GM12872 (cell line): ENCODE data around the gene RALGDS.

Experiments used
- CTCF ChIP-seq: IDR thresholded peaks from 3 replicates; pipeline ENCODE4 v1.5.1; 2011; ENCODE audit warnings: low read depth, mild to moderate bottlenecking, low read length, moderate library complexity; ENCODE audit not compliant: insufficient read depth

Gene RALGDS

GRCh38 chr9:133142684-133143622 lies 21.9 kb upstream of the RALGDS start:
- TF ChIP-seq CTCF = no peak

DNA sequence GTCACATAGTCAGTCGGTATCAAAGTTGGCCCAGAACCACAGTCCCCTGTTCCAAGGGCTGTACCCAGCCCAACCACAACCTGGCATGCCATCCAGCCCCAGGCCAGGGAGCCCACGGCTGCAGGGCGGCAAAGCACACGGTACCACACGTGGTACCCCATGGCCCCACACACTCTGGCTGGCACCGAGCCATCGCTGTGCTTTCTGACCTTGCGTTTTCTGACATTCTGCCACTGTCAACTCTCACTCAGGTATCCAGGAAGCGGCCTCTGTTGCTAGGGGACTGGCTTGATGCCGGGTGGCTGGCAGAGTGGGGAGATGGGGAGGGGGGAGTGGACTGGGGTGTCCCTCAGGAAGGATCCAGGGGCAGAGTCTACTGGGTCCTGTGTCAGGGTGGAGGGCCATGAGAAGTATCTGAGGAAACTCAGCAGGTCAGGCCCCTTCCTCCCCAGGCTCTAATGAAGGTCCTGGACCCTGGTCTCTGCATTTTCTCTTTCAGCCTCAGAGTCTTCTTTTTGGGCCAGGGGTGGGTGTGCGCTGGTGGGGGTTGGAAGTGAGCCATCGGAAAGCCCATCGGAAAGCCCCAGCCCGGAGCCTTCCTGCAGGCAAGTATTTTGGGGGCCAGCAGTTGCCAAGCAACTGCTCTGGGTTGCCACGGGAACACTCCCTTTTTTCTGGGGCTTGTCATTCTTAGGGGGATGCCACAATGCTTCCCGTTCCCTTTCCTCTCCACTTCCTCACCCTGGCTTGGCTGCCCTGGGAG lies 21.0 kb upstream of the RALGDS start:
- TF ChIP-seq CTCF = no peak

DNA sequence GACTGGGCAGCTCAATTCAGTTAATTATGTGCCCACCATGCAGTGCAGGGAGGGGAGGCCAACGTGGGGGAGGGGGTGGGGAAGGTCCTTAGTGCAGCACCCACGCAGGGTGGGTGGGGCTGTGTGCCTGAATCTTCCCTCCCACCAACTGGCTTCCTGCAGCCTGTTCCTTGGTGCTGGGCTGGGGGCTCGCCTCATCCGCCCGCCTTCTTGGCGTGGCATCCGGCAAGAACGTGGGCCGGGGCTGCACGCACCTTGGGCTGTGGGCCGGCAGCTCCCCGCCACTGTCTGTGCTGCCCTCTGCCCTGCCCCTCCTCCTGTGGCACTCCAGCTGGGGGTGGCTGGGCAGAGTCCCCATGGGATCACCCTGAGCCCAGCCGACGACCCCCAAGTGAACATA lies 19.6 kb upstream of the RALGDS start:
- TF ChIP-seq CTCF = no peak

DNA sequence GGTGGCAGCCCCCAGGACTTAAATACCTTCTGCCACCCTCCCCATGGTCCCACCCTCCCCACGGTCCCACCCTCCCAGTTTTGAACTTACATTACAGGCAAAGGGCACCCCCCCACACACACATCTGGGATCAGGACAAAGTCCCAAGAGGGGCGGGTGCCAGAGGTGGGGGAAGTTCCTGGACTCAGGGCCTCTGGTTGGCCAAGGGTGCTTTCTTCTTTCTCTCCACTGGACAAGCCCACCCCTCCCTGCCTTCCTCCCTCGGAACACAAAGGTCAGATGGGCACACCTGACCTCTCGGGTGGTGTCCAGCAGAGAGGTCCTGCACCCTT lies 19.1 kb upstream of the RALGDS start:
- no peak for TF ChIP-seq CTCF

DNA sequence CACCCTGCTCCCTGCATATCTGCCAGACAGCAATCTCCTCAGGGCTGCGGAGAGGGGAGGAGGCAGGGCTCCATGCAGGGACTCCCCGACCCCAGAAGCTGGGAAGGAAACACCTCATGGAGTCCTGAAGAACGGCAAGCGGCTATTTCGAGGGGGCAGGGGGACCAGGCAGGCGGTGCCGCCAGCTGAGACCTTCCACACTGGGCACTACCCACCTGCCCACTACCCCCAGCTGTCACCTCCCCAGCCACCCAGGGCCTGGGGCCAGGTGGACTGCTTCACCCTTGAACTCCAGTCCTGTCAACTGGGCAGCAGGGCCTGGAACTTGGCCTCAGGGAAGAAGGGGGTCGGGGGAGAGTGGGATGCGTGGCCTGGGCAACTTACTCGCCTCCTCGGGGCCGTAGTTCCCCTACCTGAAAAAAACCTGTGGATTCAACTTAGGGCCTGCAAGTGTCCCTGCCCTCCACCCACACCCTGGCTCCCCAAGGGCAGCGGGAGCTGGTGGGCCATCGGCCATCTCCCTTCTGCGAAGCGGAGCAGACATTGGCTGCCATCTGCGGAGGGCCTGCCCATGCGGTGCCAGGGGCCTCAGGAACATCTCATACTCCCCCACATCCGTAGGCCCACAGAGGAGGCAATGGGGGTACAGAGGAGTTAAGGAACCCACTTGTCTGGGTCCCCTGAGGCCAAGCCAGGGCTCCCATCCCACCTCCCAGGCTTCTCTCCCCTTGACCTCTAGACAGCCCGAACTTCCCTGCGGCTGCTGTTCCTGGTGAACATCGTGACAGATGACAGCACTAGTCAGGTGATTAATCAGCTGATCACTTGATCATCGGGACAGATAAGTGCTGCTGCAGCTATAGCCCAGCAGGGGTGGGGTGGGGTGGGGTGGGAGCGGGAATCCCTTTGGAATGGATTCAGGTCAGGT lies 18.5 kb upstream of the RALGDS start:
- no peak for TF ChIP-seq CTCF

- no peak for TF ChIP-seq CTCF
Observed at GRCh38 chr9:133137451-133138231, 16.6 kb upstream of the RALGDS start.
